ENCODE data around the gene PARD3B.

DNA sequence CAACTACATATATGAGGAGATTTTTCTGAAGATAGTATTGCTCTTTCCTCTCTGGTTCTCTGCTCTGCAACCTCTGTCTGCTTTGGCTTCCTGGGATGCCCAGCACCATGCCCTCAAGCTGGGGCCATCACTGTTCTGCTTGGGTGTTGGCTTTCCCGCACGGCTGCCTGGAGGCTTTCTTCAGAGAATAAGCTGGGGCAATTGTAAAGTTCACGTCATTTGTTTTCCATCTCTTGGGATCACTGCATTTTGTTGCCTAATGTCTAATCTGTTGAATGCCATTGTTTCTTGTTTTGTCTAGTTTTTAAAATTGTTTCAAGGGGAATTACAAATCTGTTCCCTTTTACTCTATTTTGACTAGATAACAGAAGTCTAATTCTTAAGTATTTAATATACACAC is 699.7 kb downstream of the PARD3B start:
- TF ChIP-seq, protein P1, sequence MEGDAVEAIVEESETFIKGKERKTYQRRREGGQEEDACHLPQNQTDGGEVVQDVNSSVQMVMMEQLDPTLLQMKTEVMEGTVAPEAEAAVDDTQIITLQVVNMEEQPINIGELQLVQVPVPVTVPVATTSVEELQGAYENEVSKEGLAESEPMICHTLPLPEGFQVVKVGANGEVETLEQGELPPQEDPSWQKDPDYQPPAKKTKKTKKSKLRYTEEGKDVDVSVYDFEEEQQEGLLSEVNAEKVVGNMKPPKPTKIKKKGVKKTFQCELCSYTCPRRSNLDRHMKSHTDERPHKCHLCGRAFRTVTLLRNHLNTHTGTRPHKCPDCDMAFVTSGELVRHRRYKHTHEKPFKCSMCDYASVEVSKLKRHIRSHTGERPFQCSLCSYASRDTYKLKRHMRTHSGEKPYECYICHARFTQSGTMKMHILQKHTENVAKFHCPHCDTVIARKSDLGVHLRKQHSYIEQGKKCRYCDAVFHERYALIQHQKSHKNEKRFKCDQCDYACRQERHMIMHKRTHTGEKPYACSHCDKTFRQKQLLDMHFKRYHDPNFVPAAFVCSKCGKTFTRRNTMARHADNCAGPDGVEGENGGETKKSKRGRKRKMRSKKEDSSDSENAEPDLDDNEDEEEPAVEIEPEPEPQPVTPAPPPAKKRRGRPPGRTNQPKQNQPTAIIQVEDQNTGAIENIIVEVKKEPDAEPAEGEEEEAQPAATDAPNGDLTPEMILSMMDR (IDR thresholded peaks at IDR 0.05), result no peak
- TF ChIP-seq POLR2AphosphoS5 (IDR thresholded peaks at IDR 0.05), result no peak
- no peak for TF ChIP-seq POLR2A (IDR thresholded peaks at IDR 0.05)

All from prostate gland (tissue), 2 donors.